SK-N-MC (cell line): ENCODE data around the gene SCTR.

Source experiments
- EZH2 ChIP-seq: fragments of 200-600 bp; sonication (generic); IDR thresholded peaks from one replicate; pipeline ENCODE4 v1.6.1; 2017; ENCODE audit warnings: antibody characterized with exemption
- FOXP2 ChIP-seq: optimal IDR thresholded peaks from 2 replicates; pipeline ENCODE3; 2011; ENCODE audit warnings: mild to moderate bottlenecking, moderate library complexity; ENCODE audit not compliant: insufficient read depth; ENCODE audit errors: extremely low read length, control extremely low read depth
- POLR2AphosphoS5 ChIP-seq: IDR thresholded peaks from 2 replicates; pipeline ENCODE4 v1.6.1; 2012; ENCODE audit warnings: mild to moderate bottlenecking, low read depth, low read length, borderline replicate concordance

- no peak for TF ChIP-seq POLR2AphosphoS5
- no peak for TF ChIP-seq EZH2
- TF ChIP-seq FOXP2: no peak
Measured at GRCh38 chr2:119402106-119402505, 122.2 kb downstream of the SCTR start.
